Panc1 (cell line): ENCODE data around the gene TTC38. TPM values are rescaled to one million over a fixed set of nuclear protein-coding genes. Genes with fewer than 3 reads are reported as not detected.

Experiments
- ATAC-seq: fragments of 200-7000 bp; cut with Tn5 transposase; 2 replicates; pipeline ENCODE4 v1.9.1; 2020; ENCODE audit warnings: mild to moderate bottlenecking, moderate library complexity
- BruUV-seq: library from RNA; stranded (reverse); fragments of 400-500 nt; replicated peaks from 2 replicates; lab custom pipeline; 2021; lab: Mats Ljungman, UMichigan
- CTCF ChIA-PET: fragments of 300-600 bp; sonication (Branson Sonifier 250); formaldehyde crosslinking; loops from one replicate; lab custom pipeline; 2022; ENCODE audit warnings: antibody characterized with exemption; lab: Charles Lee
- POLR2A ChIA-PET: fragments of 300-600 bp; sonication (Branson Sonifier 250); formaldehyde crosslinking; loops from one replicate; lab custom pipeline; 2022; ENCODE audit warnings: antibody characterized with exemption; lab: Charles Lee
- DNase-seq: peaks from one replicate; pipeline ENCODE4 v3.0.0-alpha.2; 2010; ENCODE audit warnings: low read depth, low spot score
- H3K27ac ChIP-seq: 2 replicates; pipeline ENCODE4 v1.5.1; 2011; ENCODE audit warnings: mild to moderate bottlenecking, low read length, inconsistent platforms
- H3K27me3 ChIP-seq: fragments of 200-500 bp; sonication (Bioruptor generic); 2 replicates; pipeline ENCODE4 v1.6.0; 2014; ENCODE audit warnings: low read length, inconsistent platforms; ENCODE audit not compliant: control insufficient read depth, insufficient read depth
- H3K36me3 ChIP-seq: fragments of 200-500 bp; sonication (Bioruptor generic); 2 replicates; pipeline ENCODE4 v1.5.1; 2014; ENCODE audit warnings: inconsistent platforms, mild to moderate bottlenecking, low read length, moderate library complexity; ENCODE audit not compliant: control insufficient read depth, insufficient read depth
- H3K4me1 ChIP-seq: 2 replicates; pipeline ENCODE4 v1.5.1; 2011; ENCODE audit warnings: inconsistent platforms, mild to moderate bottlenecking, low read length, moderate library complexity; ENCODE audit not compliant: control insufficient read depth, insufficient read depth
- H3K4me3 ChIP-seq, 2 experiments: 2 replicates each; pipeline ENCODE4 v1.5.1; 2011 to 2012; ENCODE audit warnings: low read depth in 2 of 2, low read length in 2 of 2, mild to moderate bottlenecking in 2 of 2, inconsistent platforms in 1 of 2, moderate library complexity in 1 of 2
- H3K9me3 ChIP-seq: fragments of 200-500 bp; sonication (Bioruptor generic); 2 replicates; pipeline ENCODE4 v1.5.1; 2014; ENCODE audit warnings: low read depth, mild to moderate bottlenecking, inconsistent platforms, low read length, moderate library complexity; ENCODE audit not compliant: control insufficient read depth, insufficient read depth
- POLR2AphosphoS5 ChIP-seq: IDR thresholded peaks from 2 replicates; pipeline ENCODE4 v1.6.1; 2012; ENCODE audit warnings: mild to moderate bottlenecking, low read depth, low read length, moderate library complexity
- SIN3A ChIP-seq: IDR thresholded peaks from 2 replicates; pipeline ENCODE4 v1.6.1; 2012; ENCODE audit warnings: low read depth, mild to moderate bottlenecking, low read length, moderate library complexity, borderline replicate concordance; ENCODE audit not compliant: insufficient read depth
- TCF7L2 ChIP-seq: IDR thresholded peaks from 2 replicates; pipeline ENCODE4 v1.6.1; 2011; ENCODE audit warnings: mild to moderate bottlenecking, low read depth, low read length, inconsistent platforms
- in situ Hi-C: cut with HindIII; loops from 2 replicates; pipeline ENCODE4 v1.10.0; 2016; ENCODE audit warnings: low sequenced_read_pairs, low pct_unique_long_range_greater_than_20kb
- intact Hi-C: fragments of 100-400 bp; cut with micrococcal nuclease; formaldehyde crosslinking; loops from one replicate; pipeline ENCODE4 v1.10.0; 2022; ENCODE audit not compliant: unreplicated experiment
- total RNA-seq: library from RNA; stranded (reverse); gene quantifications from one replicate; pipeline ENCODE4 v1.2.1, GENCODE V29; 2021; ENCODE audit not compliant: unreplicated experiment
- TF ChIP-seq, protein P1 (sequence below): fragments of 450-650 bp; IDR thresholded peaks from 2 replicates; pipeline ENCODE4 v1.5.1; 2017; ENCODE audit warnings: mild to moderate bottlenecking
- TF ChIP-seq, protein P2 (sequence below), 2 experiments: IDR thresholded peaks; 2 replicates each; pipeline ENCODE4 v1.6.1; 2011 to 2012; ENCODE audit warnings: low read depth in 2 of 2, control low read depth in 1 of 2, low read length in 1 of 2, mild to moderate bottlenecking in 1 of 2, moderate library complexity in 1 of 2; ENCODE audit not compliant: insufficient read depth in 1 of 2

Gene TTC38
- total RNA-seq, 1 experiment from 2014 or later = 14.0 TPM

DNA sequence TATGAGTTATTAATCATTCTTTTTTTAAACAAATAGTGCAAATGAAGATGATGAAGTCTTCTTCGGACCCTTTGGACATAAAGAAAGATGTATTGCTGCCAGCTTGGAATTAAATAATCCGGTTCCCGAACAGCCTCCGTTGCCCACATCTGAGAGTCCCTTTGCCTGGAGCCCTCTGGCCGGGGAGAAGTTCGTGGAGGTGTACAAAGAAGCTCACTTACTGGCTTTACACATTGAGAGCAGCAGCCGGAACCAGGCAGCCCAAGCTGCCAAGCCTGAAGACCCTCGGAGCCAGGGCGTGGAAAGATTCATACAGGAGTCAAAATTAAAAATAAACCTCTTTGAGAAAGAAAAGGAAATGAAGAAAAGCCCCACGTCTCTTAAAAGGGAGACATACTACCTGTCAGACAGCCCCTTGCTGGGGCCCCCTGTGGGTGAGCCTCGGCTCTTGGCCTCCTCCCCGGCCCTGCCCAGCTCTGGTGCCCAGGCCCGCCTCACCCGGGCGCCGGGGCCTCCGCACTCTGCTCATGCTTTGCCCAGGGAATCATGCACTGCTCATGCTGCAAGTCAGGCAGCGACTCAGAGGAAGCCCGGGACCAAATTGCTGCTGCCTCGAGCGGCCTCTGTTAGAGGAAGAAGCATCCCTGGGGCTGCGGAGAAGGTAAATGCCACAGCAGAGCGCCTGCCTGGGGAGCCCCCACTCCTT, 40.6 kb downstream of the TTC38 start:
- TSS peak; percentile 77 for BruUV-seq
- POLR2A ChIA-PET = no interaction called here
- H3K27me3 ChIP-seq = no peaks in the 10 kb centered on the region
- no peaks in the 10 kb centered on the region for H3K9me3 ChIP-seq
- intact Hi-C loops = no loop called here
- in situ Hi-C loops = loop anchor here (25.0 kb wide), 1 partner anchor 296 kb away; no protein-coding TSS in a partner anchor
- H3K27ac ChIP-seq = no peak overlapping the region
- H3K4me3 ChIP-seq = no peak overlapping the region
- no peak for ATAC-seq
- TF ChIP-seq POLR2AphosphoS5 (no peak), TCF7L2 (no peak), SIN3A (no peak)
- TF ChIP-seq, protein P1, sequence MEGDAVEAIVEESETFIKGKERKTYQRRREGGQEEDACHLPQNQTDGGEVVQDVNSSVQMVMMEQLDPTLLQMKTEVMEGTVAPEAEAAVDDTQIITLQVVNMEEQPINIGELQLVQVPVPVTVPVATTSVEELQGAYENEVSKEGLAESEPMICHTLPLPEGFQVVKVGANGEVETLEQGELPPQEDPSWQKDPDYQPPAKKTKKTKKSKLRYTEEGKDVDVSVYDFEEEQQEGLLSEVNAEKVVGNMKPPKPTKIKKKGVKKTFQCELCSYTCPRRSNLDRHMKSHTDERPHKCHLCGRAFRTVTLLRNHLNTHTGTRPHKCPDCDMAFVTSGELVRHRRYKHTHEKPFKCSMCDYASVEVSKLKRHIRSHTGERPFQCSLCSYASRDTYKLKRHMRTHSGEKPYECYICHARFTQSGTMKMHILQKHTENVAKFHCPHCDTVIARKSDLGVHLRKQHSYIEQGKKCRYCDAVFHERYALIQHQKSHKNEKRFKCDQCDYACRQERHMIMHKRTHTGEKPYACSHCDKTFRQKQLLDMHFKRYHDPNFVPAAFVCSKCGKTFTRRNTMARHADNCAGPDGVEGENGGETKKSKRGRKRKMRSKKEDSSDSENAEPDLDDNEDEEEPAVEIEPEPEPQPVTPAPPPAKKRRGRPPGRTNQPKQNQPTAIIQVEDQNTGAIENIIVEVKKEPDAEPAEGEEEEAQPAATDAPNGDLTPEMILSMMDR = no peak
- TF ChIP-seq, protein P2, sequence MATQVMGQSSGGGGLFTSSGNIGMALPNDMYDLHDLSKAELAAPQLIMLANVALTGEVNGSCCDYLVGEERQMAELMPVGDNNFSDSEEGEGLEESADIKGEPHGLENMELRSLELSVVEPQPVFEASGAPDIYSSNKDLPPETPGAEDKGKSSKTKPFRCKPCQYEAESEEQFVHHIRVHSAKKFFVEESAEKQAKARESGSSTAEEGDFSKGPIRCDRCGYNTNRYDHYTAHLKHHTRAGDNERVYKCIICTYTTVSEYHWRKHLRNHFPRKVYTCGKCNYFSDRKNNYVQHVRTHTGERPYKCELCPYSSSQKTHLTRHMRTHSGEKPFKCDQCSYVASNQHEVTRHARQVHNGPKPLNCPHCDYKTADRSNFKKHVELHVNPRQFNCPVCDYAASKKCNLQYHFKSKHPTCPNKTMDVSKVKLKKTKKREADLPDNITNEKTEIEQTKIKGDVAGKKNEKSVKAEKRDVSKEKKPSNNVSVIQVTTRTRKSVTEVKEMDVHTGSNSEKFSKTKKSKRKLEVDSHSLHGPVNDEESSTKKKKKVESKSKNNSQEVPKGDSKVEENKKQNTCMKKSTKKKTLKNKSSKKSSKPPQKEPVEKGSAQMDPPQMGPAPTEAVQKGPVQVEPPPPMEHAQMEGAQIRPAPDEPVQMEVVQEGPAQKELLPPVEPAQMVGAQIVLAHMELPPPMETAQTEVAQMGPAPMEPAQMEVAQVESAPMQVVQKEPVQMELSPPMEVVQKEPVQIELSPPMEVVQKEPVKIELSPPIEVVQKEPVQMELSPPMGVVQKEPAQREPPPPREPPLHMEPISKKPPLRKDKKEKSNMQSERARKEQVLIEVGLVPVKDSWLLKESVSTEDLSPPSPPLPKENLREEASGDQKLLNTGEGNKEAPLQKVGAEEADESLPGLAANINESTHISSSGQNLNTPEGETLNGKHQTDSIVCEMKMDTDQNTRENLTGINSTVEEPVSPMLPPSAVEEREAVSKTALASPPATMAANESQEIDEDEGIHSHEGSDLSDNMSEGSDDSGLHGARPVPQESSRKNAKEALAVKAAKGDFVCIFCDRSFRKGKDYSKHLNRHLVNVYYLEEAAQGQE (IDR thresholded peaks at IDR 0.05; ENCODE audit: insufficient read depth in 1 of 2, low read depth in 2 of 2, low read length in 1 of 2) = no peak
- CTCF ChIA-PET = no interaction called here
- no peak for DNase-seq
- H3K4me1 ChIP-seq = no peaks in the 10 kb centered on the region
- H3K36me3 ChIP-seq = peaks cover 6% of the 10 kb centered on the region; the same call in 1 of the 2 replicates

DNA sequence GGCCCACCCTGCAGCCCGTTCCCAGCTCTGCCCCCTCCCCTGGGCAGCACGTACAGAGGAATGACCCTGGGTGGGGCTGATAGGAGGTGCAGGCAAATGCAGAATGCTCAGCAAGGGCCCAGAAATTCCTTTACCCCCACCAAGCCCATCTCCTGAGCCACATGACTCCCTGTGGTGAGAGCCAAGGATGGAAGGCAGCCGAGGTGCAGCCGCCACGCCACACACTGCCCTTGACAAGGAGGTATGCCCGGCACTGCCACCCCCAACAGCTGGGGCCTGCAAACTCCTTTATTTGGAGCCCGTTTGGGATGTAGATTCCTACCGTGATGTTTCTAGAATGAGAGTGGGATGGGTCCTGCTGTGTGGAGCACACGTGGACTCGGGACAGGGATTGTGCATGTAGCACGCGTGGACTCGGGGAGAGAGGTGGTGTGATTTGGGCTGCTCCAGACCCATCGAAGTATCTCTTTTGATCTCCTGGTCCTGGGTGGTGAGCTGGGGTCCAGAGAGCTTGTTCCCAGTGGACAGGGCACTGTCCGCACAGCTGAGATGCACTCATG, 41.8 kb downstream of the TTC38 start:
- no TSS peak for BruUV-seq
- no peak overlapping the region for H3K4me3 ChIP-seq
- ChIA-PET CTCF (no interaction called here), POLR2A (no interaction called here)
- H3K9me3 ChIP-seq = no peaks in the 10 kb centered on the region
- in situ Hi-C loops (loop anchor here (25.0 kb wide), 1 partner anchor 297 kb away; no protein-coding TSS in a partner anchor), intact Hi-C loops (loop anchor here (5.0 kb wide), 1 partner anchor 312 kb away; no protein-coding TSS in a partner anchor)
- DNase-seq = no peak
- H3K27ac ChIP-seq = no peak overlapping the region
- peaks cover 6% of the 10 kb centered on the region; the same call in 1 of the 2 replicates for H3K36me3 ChIP-seq
- ATAC-seq = no peak
- no peaks in the 10 kb centered on the region for H3K27me3 ChIP-seq
- no peak for TF ChIP-seq POLR2AphosphoS5
- no peak for TF ChIP-seq SIN3A
- TF ChIP-seq, protein P2 (IDR thresholded peaks at IDR 0.05; ENCODE audit: insufficient read depth in 1 of 2, low read depth in 2 of 2, low read length in 1 of 2) = no peak
- TF ChIP-seq, protein P1 = no peak
- TF ChIP-seq TCF7L2 = no peak
- H3K4me1 ChIP-seq = no peaks in the 10 kb centered on the region
